Duodenal mucosa (tissue), 2 donors: Measurements from ENCODE around the gene SNAP47.

Source experiments
- H3K27ac ChIP-seq: one replicate; pipeline ENCODE4 v1.7.0; 2013; ENCODE audit warnings: low read depth, low read length
- H3K27me3 ChIP-seq, 2 donors: one replicate each; pipeline ENCODE4 v1.7.0; 2013; ENCODE audit warnings: low read length in 2 of 2, control low read depth in 1 of 2; ENCODE audit not compliant: insufficient read depth in 2 of 2, control insufficient read depth in 1 of 2
- H3K36me3 ChIP-seq, 2 donors: one replicate each; pipeline ENCODE4 v1.7.0; 2013; ENCODE audit warnings: low read length in 2 of 2, control low read depth in 1 of 2; ENCODE audit not compliant: insufficient read depth in 2 of 2, control insufficient read depth in 1 of 2
- H3K4me1 ChIP-seq, 2 donors: one replicate each; pipeline ENCODE4 v1.7.0; 2013; ENCODE audit warnings: low read length in 2 of 2, control low read depth in 1 of 2; ENCODE audit not compliant: insufficient read depth in 2 of 2, control insufficient read depth in 1 of 2
- H3K4me3 ChIP-seq, 2 donors: one replicate each; pipeline ENCODE4 v1.7.0; 2013; ENCODE audit warnings: low read length in 2 of 2, low read depth in 1 of 2
- H3K9ac ChIP-seq, 2 donors: one replicate each; pipeline ENCODE4 v1.7.0; 2013; ENCODE audit warnings: low read length in 2 of 2, low read depth in 1 of 2
- H3K9me3 ChIP-seq, 2 donors: one replicate each; pipeline ENCODE4 v1.7.0; 2013; ENCODE audit warnings: low read length in 2 of 2, control low read depth in 1 of 2; ENCODE audit not compliant: control insufficient read depth in 1 of 2

The SNAP47 gene

DNA sequence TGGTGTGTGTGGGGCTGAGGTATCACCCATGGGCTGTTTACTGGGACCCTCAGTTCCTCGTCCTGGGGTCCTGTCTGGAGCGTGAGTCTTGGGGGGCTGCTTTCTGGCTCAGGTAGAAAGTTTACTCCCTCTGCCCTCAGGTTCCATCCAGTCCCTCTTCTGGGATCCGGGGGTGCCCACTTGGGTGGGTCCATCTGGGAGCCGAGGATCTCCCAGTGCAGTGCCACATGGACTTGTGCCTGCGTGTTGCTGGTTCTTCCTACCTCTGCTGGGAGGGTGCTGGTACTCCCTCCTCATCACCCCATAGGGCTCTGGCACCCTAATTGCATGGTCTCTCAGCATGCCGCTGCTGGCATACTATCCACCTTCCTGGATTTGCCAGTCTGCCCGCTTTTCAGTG lies 14.0 kb downstream of the SNAP47 start:
- no peak overlapping the region for H3K9ac ChIP-seq
- no peak overlapping the region for H3K27ac ChIP-seq
- H3K4me1 ChIP-seq, result peaks cover 3 to 18% of the 10 kb centered on the region in 2 donors
- H3K27me3 ChIP-seq, result no peaks in the 10 kb centered on the region
- no peaks in the 10 kb centered on the region for H3K9me3 ChIP-seq
- no peak overlapping the region for H3K4me3 ChIP-seq
- peaks cover 3 to 36% of the 10 kb centered on the region in 2 donors for H3K36me3 ChIP-seq

DNA sequence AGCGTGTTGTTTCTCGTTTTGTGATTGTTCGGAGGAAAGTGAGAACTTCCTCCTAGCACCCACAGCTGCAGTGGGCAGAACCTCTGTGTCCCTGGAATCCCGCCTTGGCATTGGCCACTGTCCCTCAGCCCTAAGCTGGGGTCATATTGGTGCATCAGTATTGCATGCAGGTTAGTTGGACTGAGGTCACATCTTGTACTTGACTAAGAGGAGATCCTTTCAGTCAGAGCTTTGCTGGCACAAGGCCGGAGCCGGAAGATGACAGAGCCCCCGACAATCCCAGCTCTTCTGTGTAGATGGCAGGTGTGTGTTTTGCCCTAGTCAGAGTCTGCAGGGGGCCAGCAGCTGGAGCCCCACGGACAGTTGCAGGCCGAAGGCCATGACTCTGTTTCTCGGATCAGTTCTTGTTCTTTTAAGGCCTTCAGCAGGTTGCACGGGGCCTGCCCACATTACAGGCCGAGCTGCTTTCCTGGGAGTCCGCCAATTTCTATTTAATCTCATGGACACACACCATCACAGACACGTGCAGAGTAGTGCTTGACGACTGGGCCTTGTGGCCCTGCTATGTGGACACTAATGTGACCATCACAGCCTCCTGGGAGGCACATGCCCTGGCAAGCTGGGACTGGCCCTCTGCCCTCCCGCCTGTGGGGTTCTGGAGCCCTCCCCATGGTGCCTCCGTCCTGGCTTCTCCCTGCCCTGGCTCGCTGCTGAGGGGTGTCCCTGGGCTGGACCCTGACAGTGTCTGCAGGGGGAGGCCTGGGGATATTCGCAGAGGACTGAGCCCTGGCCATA lies 14.9 kb downstream of the SNAP47 start:
- Histone ChIP-seq H3K9me3 (no peaks in the 10 kb centered on the region), H3K36me3 (peaks cover 3 to 36% of the 10 kb centered on the region in 2 donors), H3K27me3 (no peaks in the 10 kb centered on the region), H3K4me3 (no peak overlapping the region), H3K27ac (no peak overlapping the region), H3K4me1 (peaks cover 10 to 19% of the 10 kb centered on the region in 2 donors), H3K9ac (no peak overlapping the region)

DNA sequence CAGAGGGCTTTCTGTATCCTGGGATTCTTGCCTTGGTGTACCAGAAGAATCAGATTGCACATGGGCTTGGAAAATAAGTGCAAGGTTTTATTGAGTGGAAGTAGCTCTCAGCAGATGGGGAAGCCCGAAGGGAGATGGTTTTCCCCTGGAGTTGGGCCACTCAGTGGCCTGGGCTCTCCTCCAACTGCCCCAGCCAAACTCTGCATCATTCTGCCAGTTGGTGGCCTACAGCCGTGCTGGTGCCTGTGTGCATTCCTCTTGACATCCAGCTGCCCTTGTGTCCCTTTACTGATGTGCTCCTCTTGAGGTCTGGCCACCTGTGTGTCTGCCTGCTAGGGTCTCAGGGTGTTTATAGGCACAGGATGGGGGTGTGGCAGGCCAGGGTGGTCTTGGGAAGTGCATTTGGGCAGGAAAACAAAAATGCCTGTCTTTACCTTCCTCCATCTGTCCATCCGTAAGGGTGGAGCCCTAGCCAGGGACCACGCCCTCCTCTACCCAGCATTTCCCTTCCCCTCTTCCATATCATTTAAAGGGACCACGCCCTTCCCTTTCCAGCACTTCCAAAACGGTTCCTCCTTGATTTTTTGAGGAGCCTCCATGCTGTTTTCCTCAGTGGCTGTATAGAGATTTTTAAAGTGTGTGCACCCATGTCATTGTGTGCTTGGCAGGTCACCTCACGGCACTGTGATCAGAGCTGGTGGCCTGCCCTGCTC lies 18.9 kb downstream of the SNAP47 start:
- Histone ChIP-seq H3K9me3 (no peaks in the 10 kb centered on the region), H3K27me3 (no peaks in the 10 kb centered on the region), H3K4me1 (peaks cover 6 to 15% of the 10 kb centered on the region in 2 donors), H3K36me3 (peaks cover 5 to 33% of the 10 kb centered on the region in 2 donors), H3K4me3 (no peak overlapping the region), H3K9ac (no peak overlapping the region), H3K27ac (no peak overlapping the region)

DNA sequence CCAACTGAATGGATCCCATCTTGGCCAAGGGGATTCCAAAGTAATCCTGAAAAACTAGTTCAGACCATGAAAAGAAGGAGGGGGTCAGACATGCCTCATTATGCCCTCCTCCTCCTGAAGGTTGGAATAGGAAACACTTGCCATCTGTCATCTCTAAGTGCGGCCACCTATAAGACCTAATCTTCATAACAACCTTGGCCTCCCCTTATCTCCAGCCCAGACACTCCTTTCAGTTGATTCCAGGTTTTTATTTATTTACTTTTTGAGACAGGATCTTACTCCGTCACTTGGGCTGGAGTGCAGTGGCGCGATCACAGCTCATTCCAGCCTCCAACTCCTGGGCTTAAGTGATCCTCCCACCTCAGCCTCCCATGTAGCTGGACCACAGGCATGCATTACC lies 19.7 kb downstream of the SNAP47 start:
- H3K9ac ChIP-seq, result no peak overlapping the region
- H3K27me3 ChIP-seq, result no peaks in the 10 kb centered on the region
- H3K27ac ChIP-seq, result no peak overlapping the region
- no peak overlapping the region for H3K4me3 ChIP-seq
- H3K9me3 ChIP-seq, result no peaks in the 10 kb centered on the region
- H3K4me1 ChIP-seq, result peaks cover 7 to 16% of the 10 kb centered on the region in 2 donors
- peaks cover 13 to 35% of the 10 kb centered on the region in 2 donors for H3K36me3 ChIP-seq

DNA sequence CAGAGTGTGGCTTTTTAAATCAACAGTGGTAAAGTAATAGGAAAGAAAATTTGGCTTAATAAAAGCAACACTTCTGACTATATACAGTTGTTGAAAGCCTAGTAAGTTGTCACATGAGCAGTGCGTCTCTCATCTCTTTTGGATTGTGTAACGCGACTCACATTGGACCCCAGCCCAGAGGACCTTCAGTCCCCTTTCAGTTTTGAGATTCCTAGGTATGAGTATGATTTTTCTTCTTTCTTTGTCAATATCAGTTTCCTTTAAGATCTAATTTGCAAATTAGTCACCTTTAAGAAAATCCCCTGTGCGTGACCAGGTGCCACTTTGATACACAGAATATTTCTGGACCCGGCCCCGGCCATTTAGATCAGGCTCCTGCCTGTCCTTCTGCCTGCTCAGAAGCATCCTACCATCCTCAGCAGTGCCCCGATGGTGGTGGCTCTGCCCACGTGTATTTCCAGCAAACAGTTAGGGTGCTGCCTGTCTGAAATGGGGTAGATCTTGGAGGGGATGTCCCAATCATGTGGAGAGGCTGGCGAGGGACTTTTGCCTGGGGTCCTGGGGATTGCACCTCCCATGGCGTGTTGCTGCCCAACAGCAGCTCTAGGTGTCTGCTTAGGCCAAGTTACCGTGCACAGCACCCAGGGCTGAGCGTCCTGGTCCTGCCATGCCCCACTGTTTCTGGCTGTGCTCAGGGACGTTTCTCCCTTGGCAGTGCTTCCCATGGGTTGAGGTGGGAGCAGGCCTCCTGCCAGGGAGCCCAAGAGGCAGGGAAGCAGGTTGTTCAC lies 21.1 kb downstream of the SNAP47 start:
- H3K4me3 ChIP-seq, result no peak overlapping the region
- peaks cover 11 to 32% of the 10 kb centered on the region in 2 donors for H3K36me3 ChIP-seq
- H3K9me3 ChIP-seq, result no peaks in the 10 kb centered on the region
- no peak overlapping the region for H3K27ac ChIP-seq
- no peak overlapping the region for H3K9ac ChIP-seq
- peaks cover 10 to 17% of the 10 kb centered on the region in 2 donors for H3K4me1 ChIP-seq
- H3K27me3 ChIP-seq, result no peaks in the 10 kb centered on the region

DNA sequence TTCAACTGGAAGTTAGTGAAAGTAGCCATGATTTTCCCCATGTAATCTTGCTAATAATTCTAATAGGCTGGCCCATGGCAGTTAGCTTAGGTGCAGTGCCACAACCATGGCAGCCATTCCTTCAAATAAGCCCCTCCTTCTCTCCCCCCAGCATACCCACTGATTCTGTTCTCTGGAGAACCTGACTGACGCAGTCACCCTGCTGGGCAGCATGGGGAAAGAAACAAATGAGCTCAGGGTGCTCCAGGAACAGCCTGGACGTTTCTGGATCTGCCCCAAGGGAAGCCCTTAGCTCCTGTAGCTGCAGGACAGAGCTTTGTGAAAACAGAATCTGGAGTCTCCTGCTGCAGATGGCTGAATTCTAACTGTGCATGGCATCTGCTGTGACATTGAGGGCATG lies 22.5 kb downstream of the SNAP47 start:
- no peak overlapping the region for H3K27ac ChIP-seq

DNA sequence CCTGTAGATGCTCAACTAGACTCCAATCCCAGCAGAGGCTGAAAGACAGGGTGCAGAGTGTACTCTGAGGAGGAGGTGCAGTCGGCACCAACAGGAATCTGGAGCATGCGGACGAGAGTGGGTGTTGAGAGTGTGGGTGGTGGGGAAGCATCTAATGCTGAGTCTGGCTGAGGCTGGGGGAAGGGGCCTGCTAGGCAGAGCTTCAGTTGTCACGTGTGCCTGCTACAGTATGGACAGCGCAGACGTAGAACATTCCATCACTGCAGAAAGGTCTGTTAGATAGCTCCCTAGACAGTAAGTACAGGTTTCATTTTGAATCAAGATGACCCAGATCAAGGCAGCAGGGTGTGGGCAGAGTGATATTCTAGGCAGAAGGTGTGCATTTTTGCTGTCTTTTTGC lies 23.1 kb downstream of the SNAP47 start:
- H3K9me3 ChIP-seq, result no peaks in the 10 kb centered on the region
- no peak overlapping the region for H3K4me3 ChIP-seq
- no peak overlapping the region for H3K27ac ChIP-seq

More for the DNA sequence above, 22.5 kb downstream of the SNAP47 start:
- Histone ChIP-seq H3K9ac (no peak overlapping the region), H3K4me1 (peaks cover 23 to 30% of the 10 kb centered on the region in 2 donors), H3K36me3 (peaks cover 11 to 34% of the 10 kb centered on the region in 2 donors), H3K9me3 (no peaks in the 10 kb centered on the region), H3K4me3 (no peak overlapping the region), H3K27me3 (no peaks in the 10 kb centered on the region)

DNA sequence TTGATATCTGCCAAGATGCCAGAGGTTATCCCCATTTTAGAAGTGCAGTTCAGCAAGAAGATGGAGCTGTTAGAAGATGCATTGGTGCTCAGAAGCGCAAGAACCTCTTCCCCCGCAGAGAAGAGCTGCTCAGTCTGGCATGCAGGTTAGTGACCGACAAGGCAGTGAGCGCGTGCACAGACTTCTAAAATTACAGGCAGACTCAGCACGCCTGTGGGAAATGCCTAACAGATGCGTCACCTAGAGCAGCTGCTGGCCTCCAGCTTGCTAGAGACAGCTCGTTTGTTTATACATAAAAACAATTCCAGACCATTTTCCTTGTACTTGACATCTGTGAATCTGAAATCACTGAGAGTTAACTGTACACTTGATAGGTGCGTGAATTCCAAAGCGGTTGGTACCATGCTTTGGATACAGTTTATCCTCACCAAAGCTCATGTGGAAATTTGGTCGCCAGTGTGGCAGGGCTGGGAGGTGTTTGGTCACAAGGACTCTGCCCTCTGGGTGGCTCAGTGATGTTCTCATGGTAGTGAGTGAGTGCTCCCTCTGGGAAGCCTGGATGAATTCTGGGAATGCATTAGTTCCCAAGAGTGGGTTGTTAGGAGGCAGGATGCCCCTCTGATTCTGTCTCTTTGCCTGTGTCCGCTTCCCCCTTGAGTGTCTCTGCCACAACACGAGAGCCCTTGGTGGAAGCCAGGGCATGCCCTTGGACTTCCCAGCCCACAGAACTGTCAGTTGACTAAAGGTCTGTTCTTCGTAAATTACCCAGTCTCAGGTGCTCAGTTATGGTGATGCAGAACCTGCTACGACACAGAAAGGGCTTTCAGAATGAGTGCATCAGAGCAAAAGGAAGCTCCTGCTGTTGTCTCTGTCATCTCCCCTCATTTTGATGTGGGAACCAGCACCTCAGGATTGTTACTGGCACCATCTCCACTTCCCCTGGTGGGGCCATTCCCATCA lies 24.4 kb downstream of the SNAP47 start:
- no peaks in the 10 kb centered on the region for H3K9me3 ChIP-seq
- H3K27ac ChIP-seq, result no peak overlapping the region
- H3K4me1 ChIP-seq, result peaks cover 26% of the 10 kb centered on the region in 2 donors
- H3K4me3 ChIP-seq, result no peak overlapping the region
- peaks cover 11 to 34% of the 10 kb centered on the region in 2 donors for H3K36me3 ChIP-seq
- H3K27me3 ChIP-seq, result no peaks in the 10 kb centered on the region
- H3K9ac ChIP-seq, result no peak overlapping the region

More for the DNA sequence above, 23.1 kb downstream of the SNAP47 start:
- Histone ChIP-seq H3K9ac (no peak overlapping the region), H3K36me3 (peaks cover 11 to 34% of the 10 kb centered on the region in 2 donors), H3K27me3 (no peaks in the 10 kb centered on the region), H3K4me1 (peaks cover 29 to 33% of the 10 kb centered on the region in 2 donors)

DNA sequence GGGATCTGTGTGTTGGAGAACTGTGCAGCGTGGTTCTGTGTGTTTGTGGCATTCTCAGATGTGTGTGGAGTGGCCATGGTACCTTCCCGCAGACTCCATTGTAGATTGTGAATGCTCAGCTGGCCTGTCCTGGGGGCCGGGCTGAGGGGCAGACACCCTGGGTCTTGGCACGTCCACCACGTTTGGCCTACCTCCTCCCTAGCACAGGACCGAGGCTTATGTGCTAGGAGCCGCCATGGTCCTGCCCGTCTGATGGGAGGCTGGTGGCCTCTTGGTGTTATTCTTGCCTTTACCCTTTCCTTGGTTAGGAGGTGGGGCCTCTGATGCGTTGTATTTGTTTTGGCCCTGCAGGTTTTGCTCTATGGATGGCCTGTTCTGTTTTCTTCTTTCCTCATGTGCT lies 25.1 kb downstream of the SNAP47 start:
- peaks cover 23 to 31% of the 10 kb centered on the region in 2 donors for H3K4me1 ChIP-seq
- no peaks in the 10 kb centered on the region for H3K27me3 ChIP-seq
- H3K9me3 ChIP-seq, result no peaks in the 10 kb centered on the region
- no peak overlapping the region for H3K27ac ChIP-seq
- peaks cover 11 to 34% of the 10 kb centered on the region in 2 donors for H3K36me3 ChIP-seq
- no peak overlapping the region for H3K9ac ChIP-seq
- H3K4me3 ChIP-seq, result no peak overlapping the region
